ENCODE measurements around the gene AFP.
"Not testable (repeated sequence)": the region's sequence is repeated elsewhere in the genome, so short reads cannot be mapped to it uniquely, and the experiment has no call there.

Gene AFP

DNA sequence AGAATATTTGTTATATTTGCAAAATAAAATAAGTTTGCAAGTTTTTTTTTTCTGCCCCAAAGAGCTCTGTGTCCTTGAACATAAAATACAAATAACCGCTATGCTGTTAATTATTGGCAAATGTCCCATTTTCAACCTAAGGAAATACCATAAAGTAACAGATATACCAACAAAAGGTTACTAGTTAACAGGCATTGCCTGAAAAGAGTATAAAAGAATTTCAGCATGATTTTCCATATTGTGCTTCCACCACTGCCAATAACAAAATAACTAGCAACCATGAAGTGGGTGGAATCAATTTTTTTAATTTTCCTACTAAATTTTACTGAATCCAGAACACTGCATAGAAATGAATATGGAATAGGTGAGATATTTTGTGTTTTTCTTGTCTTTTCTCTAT is at the start of gene AFP:
AFP (plus strand) TSS at position 238 of the 400 bp plus-strand sequence; CDS start at position 280, 42 bp downstream.
- DNase-seq: no peak

DNA sequence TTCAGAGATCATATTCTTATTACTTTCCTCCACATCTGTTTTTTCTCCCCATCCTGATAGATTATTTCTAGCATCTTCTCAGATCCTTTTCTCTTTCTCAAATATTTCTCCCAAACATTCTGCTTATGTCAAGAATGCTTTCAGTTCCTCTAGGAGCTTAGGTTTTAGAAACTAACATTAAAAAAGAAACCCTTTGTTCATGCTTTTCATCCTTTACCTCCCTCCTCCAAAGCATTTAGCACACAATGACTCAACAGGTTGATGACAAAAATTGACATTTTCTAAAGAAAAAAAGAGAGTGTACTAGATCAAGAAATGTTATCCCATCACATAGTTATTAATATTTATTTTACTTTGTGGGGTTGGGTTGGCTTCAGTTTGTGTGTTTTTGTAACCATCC is 48.5 kb upstream of the AFP start:
- DNase-seq: no peak

- no peak for DNase-seq
These were observed 47.1 kb upstream of the AFP start for GRCh38 chr4:73388887-73389286.

DNA sequence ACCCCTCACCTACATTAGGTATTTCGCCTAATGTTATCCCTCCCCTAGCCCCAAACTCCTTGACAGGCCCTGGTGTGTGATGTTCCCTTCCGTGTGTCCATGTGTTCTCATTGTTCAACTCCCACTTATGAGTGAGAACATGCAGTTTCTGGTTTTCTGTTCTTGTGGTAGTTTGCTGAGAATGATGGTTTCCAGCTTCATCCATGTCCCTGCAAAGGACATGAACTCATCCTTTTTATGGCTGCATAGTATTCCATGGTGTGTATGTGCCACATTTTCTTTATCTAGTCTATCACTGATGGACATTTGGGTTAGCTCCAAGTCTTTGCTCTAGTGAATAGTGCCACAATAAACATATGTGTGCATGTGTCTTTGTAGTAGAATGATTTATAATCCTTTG is 46.4 kb upstream of the AFP start:
- DNase-seq: not testable (repeated sequence)

- DNase-seq: no peak
These were observed 44.2 kb upstream of the AFP start for GRCh38 chr4:73391774-73392173.

GRCh38 chr4:73392936-73393335 is 43.1 kb upstream of the AFP start:
- DNase-seq: no peak

GRCh38 chr4:73396304-73396703 is 39.7 kb upstream of the AFP start:
- DNase-seq: no peak

DNA sequence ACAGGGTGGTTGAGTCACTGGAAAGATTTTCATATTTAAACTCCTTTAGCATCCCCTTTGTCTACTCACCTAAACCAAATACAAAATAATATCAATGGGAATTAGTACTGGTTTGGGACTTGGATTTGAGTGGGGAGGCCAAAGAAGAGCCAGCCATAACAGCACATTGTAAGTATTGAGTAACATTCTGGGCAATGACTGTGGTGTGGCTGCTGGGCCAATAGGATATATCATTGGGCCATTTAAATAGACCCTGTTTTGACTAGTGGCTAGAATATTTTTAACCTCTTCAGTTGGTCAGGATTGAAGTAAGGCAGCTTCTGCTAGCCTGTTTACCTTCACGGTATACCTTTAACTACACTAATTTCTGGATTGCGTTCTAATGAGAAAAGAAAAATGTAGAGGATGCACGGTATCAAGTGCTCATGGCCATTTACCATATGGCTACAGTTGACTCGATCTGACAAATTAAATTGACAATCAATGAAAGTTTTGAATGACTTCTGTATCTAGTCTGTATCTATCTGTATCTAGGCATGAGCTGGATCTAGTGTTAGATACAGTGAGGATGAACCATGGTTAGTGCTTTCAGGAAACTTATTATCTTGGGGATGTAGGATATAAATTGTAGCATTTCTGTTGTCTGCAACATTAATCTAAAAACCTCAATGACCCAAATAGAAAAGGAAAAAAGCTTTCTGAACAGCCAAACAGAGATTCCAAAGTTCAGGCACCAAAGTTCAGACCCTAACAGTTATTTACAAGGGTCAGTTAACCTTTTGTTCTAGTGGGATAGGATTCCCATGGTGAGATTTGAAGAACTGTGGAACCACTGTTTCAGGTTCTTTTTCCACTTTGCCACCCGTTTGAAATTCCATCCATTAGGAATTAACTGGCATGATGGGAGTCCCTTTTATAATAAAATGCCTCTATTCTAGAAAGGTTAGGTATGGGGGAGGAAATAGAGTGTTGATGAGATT is 38.7 kb upstream of the AFP start:
- DNase-seq: no peak

DNA sequence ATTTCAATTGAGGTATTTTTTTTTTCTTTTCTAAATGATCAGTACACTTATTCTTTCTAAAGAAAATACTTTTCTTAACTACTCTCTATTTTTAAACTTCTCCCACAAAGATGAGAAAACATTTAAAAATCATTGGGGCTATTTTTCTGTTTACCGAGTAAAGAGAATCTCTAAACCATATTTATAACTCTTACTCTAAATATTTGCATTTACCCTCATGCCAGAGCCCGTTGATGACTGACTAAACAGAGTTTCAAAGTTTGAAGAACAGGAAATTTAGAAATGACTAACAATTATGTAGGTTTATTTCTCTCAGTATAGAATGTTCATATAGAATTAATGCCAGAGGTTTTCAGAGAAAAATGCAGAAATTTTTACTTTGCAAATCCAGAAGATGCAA is 34.6 kb upstream of the AFP start:
- DNase-seq: no peak

DNA sequence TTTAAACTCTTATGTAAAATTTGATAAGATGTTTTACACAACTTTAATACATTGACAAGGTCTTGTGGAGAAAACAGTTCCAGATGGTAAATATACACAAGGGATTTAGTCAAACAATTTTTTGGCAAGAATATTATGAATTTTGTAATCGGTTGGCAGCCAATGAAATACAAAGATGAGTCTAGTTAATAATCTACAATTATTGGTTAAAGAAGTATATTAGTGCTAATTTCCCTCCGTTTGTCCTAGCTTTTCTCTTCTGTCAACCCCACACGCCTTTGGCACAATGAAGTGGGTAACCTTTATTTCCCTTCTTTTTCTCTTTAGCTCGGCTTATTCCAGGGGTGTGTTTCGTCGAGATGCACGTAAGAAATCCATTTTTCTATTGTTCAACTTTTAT is 32.0 kb upstream of the AFP start, which contains the start of gene ALB:
ALB (plus strand) TSS at position 246 of the 400 bp plus-strand sequence; CDS start at position 287, 41 bp downstream.
- no peak for DNase-seq

- no peak for DNase-seq
These were observed 31.6 kb upstream of the AFP start for GRCh38 chr4:73404457-73404856.

DNA sequence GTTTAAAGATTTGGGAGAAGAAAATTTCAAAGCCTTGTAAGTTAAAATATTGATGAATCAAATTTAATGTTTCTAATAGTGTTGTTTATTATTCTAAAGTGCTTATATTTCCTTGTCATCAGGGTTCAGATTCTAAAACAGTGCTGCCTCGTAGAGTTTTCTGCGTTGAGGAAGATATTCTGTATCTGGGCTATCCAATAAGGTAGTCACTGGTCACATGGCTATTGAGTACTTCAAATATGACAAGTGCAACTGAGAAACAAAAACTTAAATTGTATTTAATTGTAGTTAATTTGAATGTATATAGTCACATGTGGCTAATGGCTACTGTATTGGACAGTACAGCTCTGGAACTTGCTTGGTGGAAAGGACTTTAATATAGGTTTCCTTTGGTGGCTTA is 30.9 kb upstream of the AFP start:
- DNase-seq: no peak

- no peak for DNase-seq
These were observed 29.5 kb upstream of the AFP start for GRCh38 chr4:73406548-73406875.

- no peak for DNase-seq
These were observed 28.8 kb upstream of the AFP start for GRCh38 chr4:73407227-73407673.

DNA sequence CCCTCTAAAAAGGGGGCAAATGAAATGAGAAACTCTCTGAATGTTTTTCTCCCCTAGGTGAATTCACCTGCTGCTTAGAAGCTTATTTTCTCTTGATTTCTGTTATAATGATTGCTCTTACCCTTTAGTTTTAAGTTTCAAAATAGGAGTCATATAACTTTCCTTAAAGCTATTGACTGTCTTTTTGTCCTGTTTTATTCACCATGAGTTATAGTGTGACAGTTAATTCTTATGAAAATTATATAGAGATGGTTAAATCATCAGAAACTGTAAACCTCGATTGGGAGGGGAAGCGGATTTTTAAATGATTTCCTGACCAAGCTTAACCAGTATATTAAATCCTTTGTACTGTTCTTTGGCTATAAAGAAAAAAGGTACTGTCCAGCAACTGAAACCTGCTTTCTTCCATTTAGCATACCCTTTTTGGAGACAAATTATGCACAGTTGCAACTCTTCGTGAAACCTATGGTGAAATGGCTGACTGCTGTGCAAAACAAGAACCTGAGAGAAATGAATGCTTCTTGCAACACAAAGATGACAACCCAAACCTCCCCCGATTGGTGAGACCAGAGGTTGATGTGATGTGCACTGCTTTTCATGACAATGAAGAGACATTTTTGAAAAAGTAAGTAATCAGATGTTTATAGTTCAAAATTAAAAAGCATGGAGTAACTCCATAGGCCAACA is 27.7 kb upstream of the AFP start:
- no peak for DNase-seq

GRCh38 chr4:73409012-73409862 is 26.8 kb upstream of the AFP start:
- no peak for DNase-seq

DNA sequence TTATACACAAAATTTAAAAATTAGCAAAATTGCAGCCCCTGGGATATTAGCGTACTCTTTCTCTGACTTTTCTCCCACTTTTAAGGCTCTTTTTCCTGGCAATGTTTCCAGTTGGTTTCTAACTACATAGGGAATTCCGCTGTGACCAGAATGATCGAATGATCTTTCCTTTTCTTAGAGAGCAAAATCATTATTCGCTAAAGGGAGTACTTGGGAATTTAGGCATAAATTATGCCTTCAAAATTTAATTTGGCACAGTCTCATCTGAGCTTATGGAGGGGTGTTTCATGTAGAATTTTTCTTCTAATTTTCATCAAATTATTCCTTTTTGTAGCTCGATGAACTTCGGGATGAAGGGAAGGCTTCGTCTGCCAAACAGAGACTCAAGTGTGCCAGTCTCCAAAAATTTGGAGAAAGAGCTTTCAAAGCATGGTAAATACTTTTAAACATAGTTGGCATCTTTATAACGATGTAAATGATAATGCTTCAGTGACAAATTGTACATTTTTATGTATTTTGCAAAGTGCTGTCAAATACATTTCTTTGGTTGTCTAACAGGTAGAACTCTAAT is 26.0 kb upstream of the AFP start:
- DNase-seq: no peak

GRCh38 chr4:73410916-73411730 is 24.9 kb upstream of the AFP start:
- no peak for DNase-seq

DNA sequence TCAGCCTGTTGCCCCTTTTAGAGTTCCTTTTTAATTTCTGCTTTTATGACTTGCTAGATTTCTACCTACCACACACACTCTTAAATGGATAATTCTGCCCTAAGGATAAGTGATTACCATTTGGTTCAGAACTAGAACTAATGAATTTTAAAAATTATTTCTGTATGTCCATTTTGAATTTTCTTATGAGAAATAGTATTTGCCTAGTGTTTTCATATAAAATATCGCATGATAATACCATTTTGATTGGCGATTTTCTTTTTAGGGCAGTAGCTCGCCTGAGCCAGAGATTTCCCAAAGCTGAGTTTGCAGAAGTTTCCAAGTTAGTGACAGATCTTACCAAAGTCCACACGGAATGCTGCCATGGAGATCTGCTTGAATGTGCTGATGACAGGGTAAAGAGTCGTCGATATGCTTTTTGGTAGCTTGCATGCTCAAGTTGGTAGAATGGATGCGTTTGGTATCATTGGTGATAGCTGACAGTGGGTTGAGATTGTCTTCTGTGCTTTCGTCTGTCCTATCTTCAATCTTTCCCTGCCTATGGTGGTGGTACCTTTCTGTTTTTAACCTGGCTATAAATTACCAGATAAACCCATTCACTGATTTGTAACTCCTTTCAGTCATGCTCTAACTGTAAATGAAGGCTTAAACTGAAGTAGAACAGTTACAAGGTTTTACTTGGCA is 24.1 kb upstream of the AFP start:
- no peak for DNase-seq

- no peak for DNase-seq
These were observed 22.7 kb upstream of the AFP start for GRCh38 chr4:73413294-73413755.

- no peak for DNase-seq
These were observed 21.1 kb upstream of the AFP start for GRCh38 chr4:73414936-73415271.

Data from activated CD4-positive, alpha-beta T cell treated with anti-CD3 and anti-CD28 coated beads, Interleukin-2, amount 50 U/mL, for 4 hours (primary cell).